Breast epithelium (tissue), 4 donors: ENCODE data around the gene NCAPG2. TPM values are rescaled to one million over a fixed set of nuclear protein-coding genes. Genes with fewer than 3 reads are reported as not detected.

ENCODE experiments used
- DNase-seq, 2 donors: peaks; one replicate each; pipeline ENCODE4 v3.0.0-alpha.2; 2019; ENCODE audit warnings: low spot score in 2 of 2
- H3K27ac ChIP-seq, 2 donors: fragments of 200-600 bp; sonication (generic) in 1 of 2; one replicate each; pipeline ENCODE4 v1.5.1; 2016 to 2019; ENCODE audit warnings: mild to moderate bottlenecking in 1 of 2
- H3K27me3 ChIP-seq, 2 donors: fragments of 200-600 bp; sonication (generic) in 1 of 2; one replicate each; pipeline versions ENCODE4 v1.5.1 to v1.6.0; 2017 to 2019; ENCODE audit warnings: control low read depth in 1 of 2, mild to moderate bottlenecking in 1 of 2
- H3K36me3 ChIP-seq: fragments of 200-600 bp; one replicate; pipeline ENCODE4 v1.5.1; 2019
- H3K4me1 ChIP-seq, 2 donors: fragments of 200-600 bp; sonication (generic); one replicate each; pipeline ENCODE4 v1.5.1; 2016 to 2019; ENCODE audit warnings: control low read depth in 1 of 2
- H3K4me3 ChIP-seq, 3 donors: fragments of 200-600 bp; sonication (generic); 1 replicate in 2 of 3; 2 replicates in 1 of 3; pipeline ENCODE4 v1.5.1; 2016 to 2019; ENCODE audit warnings: mild to moderate bottlenecking in 3 of 3, moderate library complexity in 2 of 3
- H3K9me3 ChIP-seq, 2 donors: fragments of 200-600 bp; sonication (generic) in 1 of 2; one replicate each; pipeline ENCODE4 v1.5.1; 2016 to 2019; ENCODE audit warnings: control low read depth in 1 of 2
- POLR2A ChIP-seq: fragments of 450-650 bp; IDR thresholded peaks from one replicate; pipeline ENCODE4 v1.6.1; 2016; ENCODE audit warnings: antibody characterized with exemption, mild to moderate bottlenecking, moderate library complexity
- POLR2AphosphoS5 ChIP-seq, 3 donors: sonication (generic); formaldehyde crosslinking; IDR thresholded peaks; one replicate each; pipeline ENCODE4 v1.6.1; 2017; ENCODE audit warnings: antibody characterized with exemption in 3 of 3
- intact Hi-C: fragments of 100-400 bp; cut with DNase I; formaldehyde crosslinking; loops from one replicate; pipeline ENCODE4 v1.15.1; 2023; ENCODE audit warnings: low total_unique reads
- total RNA-seq, 3 donors: library from RNA; depleted of rRNA; stranded (reverse); fragments of >200 nt; gene quantifications; one replicate each; pipeline ENCODE4 v1.1.0, GENCODE V29; 2016
- TF ChIP-seq, protein P1 (sequence below), 3 donors: fragments of 450-650 bp; IDR thresholded peaks; one replicate each; pipeline ENCODE4 v1.5.1; 2016 to 2017; ENCODE audit warnings: antibody characterized with exemption in 3 of 3, mild to moderate bottlenecking in 3 of 3, moderate library complexity in 3 of 3

The NCAPG2 gene
- total RNA-seq, 3 donors from 2014 or later: 9.8 to 12.5 (median 10.4) TPM

DNA sequence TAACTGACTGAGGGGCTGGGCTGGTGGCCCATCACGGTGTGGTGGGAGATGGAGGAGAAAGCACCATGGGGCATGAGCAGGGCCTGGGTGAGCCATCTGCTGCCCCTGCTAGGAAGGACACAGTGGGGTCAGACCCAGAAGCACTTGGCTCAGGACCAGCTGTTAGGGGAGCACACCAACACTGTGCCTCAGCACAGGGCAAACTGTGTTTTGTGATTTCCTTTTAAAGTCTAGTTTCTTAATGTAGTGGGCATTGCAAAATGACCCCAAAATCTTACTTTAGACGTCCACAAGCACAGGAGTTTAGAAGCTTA lies 41.2 kb downstream of the NCAPG2 start:
- TF ChIP-seq POLR2A (no peak), POLR2AphosphoS5 (IDR thresholded peaks at IDR 0.05) (no peak)
- TF ChIP-seq, protein P1, sequence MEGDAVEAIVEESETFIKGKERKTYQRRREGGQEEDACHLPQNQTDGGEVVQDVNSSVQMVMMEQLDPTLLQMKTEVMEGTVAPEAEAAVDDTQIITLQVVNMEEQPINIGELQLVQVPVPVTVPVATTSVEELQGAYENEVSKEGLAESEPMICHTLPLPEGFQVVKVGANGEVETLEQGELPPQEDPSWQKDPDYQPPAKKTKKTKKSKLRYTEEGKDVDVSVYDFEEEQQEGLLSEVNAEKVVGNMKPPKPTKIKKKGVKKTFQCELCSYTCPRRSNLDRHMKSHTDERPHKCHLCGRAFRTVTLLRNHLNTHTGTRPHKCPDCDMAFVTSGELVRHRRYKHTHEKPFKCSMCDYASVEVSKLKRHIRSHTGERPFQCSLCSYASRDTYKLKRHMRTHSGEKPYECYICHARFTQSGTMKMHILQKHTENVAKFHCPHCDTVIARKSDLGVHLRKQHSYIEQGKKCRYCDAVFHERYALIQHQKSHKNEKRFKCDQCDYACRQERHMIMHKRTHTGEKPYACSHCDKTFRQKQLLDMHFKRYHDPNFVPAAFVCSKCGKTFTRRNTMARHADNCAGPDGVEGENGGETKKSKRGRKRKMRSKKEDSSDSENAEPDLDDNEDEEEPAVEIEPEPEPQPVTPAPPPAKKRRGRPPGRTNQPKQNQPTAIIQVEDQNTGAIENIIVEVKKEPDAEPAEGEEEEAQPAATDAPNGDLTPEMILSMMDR (IDR thresholded peaks at IDR 0.05): no peak

DNA sequence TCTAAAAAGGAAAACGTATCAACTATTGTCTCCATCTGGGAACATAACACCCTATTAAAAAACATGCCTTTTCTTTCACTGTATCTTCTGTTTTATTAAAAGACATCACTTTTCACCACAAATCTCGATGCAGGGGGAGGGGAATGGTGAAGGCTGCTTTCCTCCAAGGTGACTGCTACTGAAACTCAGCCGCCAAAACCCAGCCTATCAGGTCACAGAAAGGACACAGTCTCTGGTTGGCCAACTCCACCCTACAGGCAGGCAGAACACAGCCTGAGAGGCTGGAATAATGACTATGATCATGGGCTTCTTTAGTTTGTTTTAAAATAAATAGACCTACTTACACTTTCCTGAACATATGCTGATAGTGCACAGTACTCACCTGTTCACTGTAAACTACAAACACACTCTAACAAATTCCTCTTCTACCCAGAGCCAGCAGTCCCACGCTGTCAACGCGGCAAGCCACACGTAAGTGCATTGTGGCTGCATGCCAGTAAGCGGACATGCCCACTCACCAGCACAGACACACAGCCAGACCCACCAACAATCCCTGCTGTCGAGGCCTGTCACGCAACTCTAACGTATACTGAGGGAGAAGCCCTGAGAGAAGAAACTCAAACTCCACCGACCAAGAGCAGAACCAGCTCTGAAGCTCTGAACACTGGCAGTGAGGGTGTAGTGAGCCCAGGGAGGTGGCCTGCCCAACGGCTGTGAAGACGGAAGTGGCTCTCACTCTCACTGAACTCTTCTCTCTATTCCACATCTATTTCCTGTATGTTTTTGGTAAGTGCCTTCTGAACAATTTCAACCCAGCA lies 41.8 kb downstream of the NCAPG2 start:
- H3K9me3 ChIP-seq: no peaks in the 10 kb centered on the region
- H3K36me3 ChIP-seq: no peaks in the 10 kb centered on the region
- DNase-seq: no peak
- intact Hi-C loops: no loop called here
- no peak overlapping the region for H3K4me3 ChIP-seq
- no peak overlapping the region for H3K27ac ChIP-seq
- no peak for TF ChIP-seq POLR2A
- TF ChIP-seq, protein P1 (IDR thresholded peaks at IDR 0.05): no peak
- TF ChIP-seq POLR2AphosphoS5 (IDR thresholded peaks at IDR 0.05): no peak
- no peaks in the 10 kb centered on the region for H3K4me1 ChIP-seq
- H3K27me3 ChIP-seq: no peaks in the 10 kb centered on the region

More for the DNA sequence above, 41.2 kb downstream of the NCAPG2 start:
- Histone ChIP-seq H3K4me1 (no peaks in the 10 kb centered on the region), H3K27me3 (no peaks in the 10 kb centered on the region), H3K36me3 (no peaks in the 10 kb centered on the region), H3K9me3 (no peaks in the 10 kb centered on the region), H3K27ac (no peak overlapping the region), H3K4me3 (no peak overlapping the region)
- no peak for DNase-seq
- intact Hi-C loops: no loop called here

DNA sequence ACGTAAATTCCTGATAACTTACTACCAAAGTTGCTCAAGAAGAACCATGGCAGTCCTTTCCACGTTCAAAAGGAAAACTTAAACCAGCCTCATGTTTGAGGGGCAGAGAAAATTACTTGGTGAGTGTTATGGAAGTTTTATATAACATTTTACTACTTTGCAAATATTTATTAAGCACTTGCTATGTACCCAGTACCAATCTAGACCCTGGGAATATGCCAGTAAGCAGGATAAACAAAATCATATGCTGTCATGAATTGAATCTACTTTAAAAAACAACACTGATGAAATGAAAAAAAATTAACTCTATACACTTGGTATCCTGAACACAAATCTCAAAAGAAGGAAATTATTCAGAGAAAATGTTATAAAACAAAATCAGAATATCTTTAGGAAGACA lies 46.1 kb downstream of the NCAPG2 start:
- Histone ChIP-seq H3K27ac (no peak overlapping the region), H3K36me3 (no peaks in the 10 kb centered on the region), H3K9me3 (no peaks in the 10 kb centered on the region), H3K4me3 (no peak overlapping the region), H3K4me1 (no peaks in the 10 kb centered on the region), H3K27me3 (no peaks in the 10 kb centered on the region)
- TF ChIP-seq, protein P1 (IDR thresholded peaks at IDR 0.05): no peak
- no peak for TF ChIP-seq POLR2A
- no peak for TF ChIP-seq POLR2AphosphoS5 (IDR thresholded peaks at IDR 0.05)
- intact Hi-C loops: no loop called here
- no peak for DNase-seq

DNA sequence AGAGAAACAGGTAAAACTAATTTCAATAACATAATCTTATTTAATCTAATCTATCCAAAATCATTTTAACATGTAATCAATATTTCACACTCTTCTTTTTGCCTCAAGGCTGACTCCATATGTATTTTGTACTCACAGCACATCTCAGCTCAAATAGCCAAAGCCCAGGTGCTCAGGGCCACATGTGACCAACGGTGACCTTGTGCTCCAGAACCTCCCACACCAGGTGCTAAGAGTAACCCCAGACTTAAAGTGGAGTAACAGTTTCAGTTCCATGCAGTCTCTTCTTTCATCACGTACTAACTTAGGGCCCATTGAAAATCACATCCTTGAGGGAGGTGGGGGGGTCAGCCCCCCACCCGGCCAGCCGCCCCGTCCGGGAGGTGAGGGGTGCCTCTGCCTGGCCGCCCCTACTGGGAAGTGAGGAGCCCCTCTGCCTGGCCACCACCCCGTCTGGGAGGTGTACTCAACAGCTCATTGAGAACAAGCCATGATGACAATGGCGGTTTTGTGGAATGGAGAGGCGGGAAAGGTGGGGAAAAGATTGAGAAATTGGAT lies 47.3 kb downstream of the NCAPG2 start:
- Histone ChIP-seq H3K9me3 (no peaks in the 10 kb centered on the region), H3K27me3 (no peaks in the 10 kb centered on the region), H3K4me3 (no peak overlapping the region), H3K36me3 (no peaks in the 10 kb centered on the region), H3K27ac (no peak overlapping the region), H3K4me1 (no peaks in the 10 kb centered on the region)
- intact Hi-C loops: no loop called here
- no peak for DNase-seq
- TF ChIP-seq, protein P1 (IDR thresholded peaks at IDR 0.05): no peak
- TF ChIP-seq POLR2A (no peak), POLR2AphosphoS5 (IDR thresholded peaks at IDR 0.05) (no peak)

DNA sequence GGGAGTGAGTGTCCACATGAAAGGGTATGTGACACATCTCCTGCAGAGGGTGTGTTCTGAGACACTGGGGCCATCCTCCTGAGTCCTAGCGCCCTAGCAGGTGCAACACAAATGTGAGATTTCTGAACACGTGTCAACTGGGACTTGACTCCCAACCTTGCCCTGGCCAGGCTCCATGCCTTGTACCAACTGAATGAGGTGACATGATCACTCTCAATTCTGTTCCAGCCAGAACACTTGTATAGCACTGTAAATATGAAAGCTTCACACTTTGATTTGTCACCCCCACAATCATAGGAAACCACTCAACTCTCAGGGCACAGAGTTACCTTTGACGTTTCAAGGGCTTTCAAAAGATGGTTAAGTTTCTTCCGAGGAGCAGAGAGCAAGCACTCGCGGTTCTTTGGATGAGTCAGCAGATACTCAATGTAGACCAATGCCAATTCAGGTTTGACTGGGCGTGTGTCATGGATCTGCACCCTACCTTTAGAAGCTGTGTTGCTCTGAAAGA lies 48.6 kb downstream of the NCAPG2 start:
- TF ChIP-seq, protein P1 (IDR thresholded peaks at IDR 0.05): no peak
- TF ChIP-seq POLR2AphosphoS5 (IDR thresholded peaks at IDR 0.05): no peak
- TF ChIP-seq POLR2A: no peak
- H3K27me3 ChIP-seq: no peaks in the 10 kb centered on the region

More for the DNA sequence above, 48.6 kb downstream of the NCAPG2 start:
- no peak for DNase-seq
- Histone ChIP-seq H3K27ac (no peak overlapping the region), H3K4me1 (no peaks in the 10 kb centered on the region), H3K36me3 (no peaks in the 10 kb centered on the region), H3K9me3 (no peaks in the 10 kb centered on the region), H3K4me3 (no peak overlapping the region)
- intact Hi-C loops: no loop called here
